Measurements from ENCODE around the gene BBS2.

DNA sequence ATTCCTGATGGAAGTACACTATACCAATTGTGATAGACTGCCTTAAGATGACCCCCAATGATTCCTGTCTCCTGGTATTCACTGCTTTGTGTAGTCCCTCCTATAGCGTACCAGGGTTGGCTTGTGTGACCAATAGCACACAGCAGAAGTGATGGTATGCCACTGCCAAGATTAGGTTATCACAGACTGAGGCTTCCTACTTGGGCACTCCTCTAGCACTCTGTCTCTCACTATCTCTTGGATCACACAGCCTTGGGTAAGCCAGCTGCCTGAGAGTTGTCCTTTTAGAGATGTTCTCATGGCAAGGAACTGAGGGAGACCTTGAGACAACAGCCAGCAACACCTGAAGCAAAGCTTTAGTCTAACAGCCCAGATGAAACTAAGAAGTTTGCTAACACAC, 81.8 kb downstream of the BBS2 start:
- TF ChIP-seq POLR2AphosphoS5 (IDR thresholded peaks at IDR 0.05; ENCODE audit: borderline replicate concordance, low read depth, low read length) (no peak), EZH2 (IDR thresholded peaks at IDR 0.05) (no peak), FOXP2 (optimal IDR thresholded peaks at IDR 0.05; ENCODE audit: control extremely low read depth, extremely low read length, insufficient read depth) (no peak)

All from SK-N-MC (cell line).